SU-DHL-6 (cell line): ENCODE data around the gene GUCY1B1.

Experiments used
- CTCF ChIP-seq: fragments of 200-600 bp; sonication (generic); IDR thresholded peaks from one replicate; pipeline ENCODE4 v1.5.1; 2017; ENCODE audit warnings: antibody characterized with exemption, mild to moderate bottlenecking, low read length, moderate library complexity; ENCODE audit not compliant: insufficient read depth, poor library complexity, severe bottlenecking
- EZH2phosphoT487 ChIP-seq: fragments of 200-600 bp; sonication (generic), shearing (Covaris generic); conservative IDR thresholded peaks from 2 replicates; pipeline ENCODE4 v1.6.1; 2018; ENCODE audit warnings: mild to moderate bottlenecking, antibody characterized with exemption, low read length, moderate library complexity, mixed read lengths

GRCh38 chr4:155849042-155849441 is 90.2 kb downstream of the GUCY1B1 start:
- TF ChIP-seq CTCF (no peak), EZH2phosphoT487 (no peak)
